Endothelial cell of umbilical vein (primary cell): ENCODE results near the gene LUZP2. TPM values are rescaled to one million over a fixed set of nuclear protein-coding genes. Genes with fewer than 3 reads are reported as not detected.

Experiments used
- BruUV-seq: library from RNA; stranded (reverse); fragments of 400-500 nt; replicated peaks from 2 replicates; lab custom pipeline; 2021; lab: Mats Ljungman, UMichigan
- CTCF ChIA-PET: fragments of 300-600, 350-600 bp; sonication (Branson Sonifier 250); formaldehyde crosslinking; loops from one replicate; lab custom pipeline; 2021; ENCODE audit warnings: antibody characterized with exemption, inconsistent platforms; lab: Charles Lee
- POLR2A ChIA-PET: fragments of 300-600, 350-600 bp; sonication (Branson Sonifier 250); formaldehyde crosslinking; loops from one replicate; lab custom pipeline; 2021; ENCODE audit warnings: antibody characterized with exemption, inconsistent platforms; lab: Charles Lee
- DNase-seq: peaks from one replicate; pipeline ENCODE4 v3.0.0-alpha.2; 2011; ENCODE audit warnings: low read depth, low spot score
- FAIRE-seq: peaks from 2 replicates; lab custom pipeline; 2011; peaks lifted over from hg19 to GRCh38; lab: Jason Lieb, UNC
- H2AFZ ChIP-seq: 2 replicates; pipeline ENCODE4 v1.6.0; 2012; ENCODE audit warnings: low read depth, low read length, control low read depth, inconsistent platforms
- H3K27ac ChIP-seq: 2 replicates; pipeline ENCODE4 v1.5.1; 2011; ENCODE audit warnings: low read depth, mild to moderate bottlenecking, control low read depth, low read length, moderate library complexity; ENCODE audit not compliant: insufficient read depth
- H3K27me3 ChIP-seq, 2 experiments: 2 replicates each; pipeline versions ENCODE4 v1.6.0 to v1.6.1; 2011; ENCODE audit warnings: low read length in 2 of 2, mixed read lengths in 1 of 2; ENCODE audit not compliant: control insufficient read depth in 2 of 2, insufficient read depth in 2 of 2
- H3K36me3 ChIP-seq, 2 experiments: 2 replicates in 1 of 2; 3 replicates in 1 of 2; pipeline ENCODE4 v1.5.1; 2011; ENCODE audit warnings: low read length in 2 of 2, mild to moderate bottlenecking in 1 of 2, moderate library complexity in 1 of 2; ENCODE audit not compliant: control insufficient read depth in 2 of 2, insufficient read depth in 2 of 2; ENCODE audit errors: extremely low read depth in 1 of 2
- H3K4me1 ChIP-seq: 3 replicates; pipeline ENCODE4 v1.5.1; 2011; ENCODE audit warnings: mild to moderate bottlenecking, low read length; ENCODE audit not compliant: control insufficient read depth, insufficient read depth; ENCODE audit errors: extremely low read depth
- H3K4me2 ChIP-seq: 2 replicates; pipeline ENCODE4 v1.6.1; 2011; ENCODE audit warnings: low read length, control low read depth, mixed read lengths; ENCODE audit not compliant: insufficient read depth
- H3K4me3 ChIP-seq, 3 experiments: fragments of 200-600 bp in 1 of 3; sonication (generic), shearing (Covaris generic) in 1 of 3; replicated peaks in 1 of 3; 2 replicates each; pipeline ENCODE4 v1.5.1; 2011 to 2016; ENCODE audit warnings: control low read depth in 3 of 3, low read length in 3 of 3, mild to moderate bottlenecking in 2 of 3, inconsistent platforms in 1 of 3, low read depth in 1 of 3, moderate library complexity in 1 of 3; ENCODE audit not compliant: insufficient read depth in 1 of 3
- H3K79me2 ChIP-seq: 2 replicates; pipeline ENCODE4 v1.6.0; 2012; ENCODE audit warnings: low read length, inconsistent platforms; ENCODE audit not compliant: control insufficient read depth, insufficient read depth
- H3K9ac ChIP-seq: replicated peaks from 2 replicates; pipeline ENCODE3; 2011; ENCODE audit warnings: low read length, control low read depth; ENCODE audit not compliant: insufficient read depth; ENCODE audit errors: extremely low read depth
- H3K9me1 ChIP-seq: replicated peaks from 3 replicates; pipeline ENCODE4 v1.6.0; 2011; ENCODE audit warnings: mild to moderate bottlenecking, low read length; ENCODE audit not compliant: control insufficient read depth, insufficient read depth; ENCODE audit errors: extremely low read depth
- H3K9me3 ChIP-seq: replicated peaks from 2 replicates; pipeline ENCODE4 v1.5.1; 2012; ENCODE audit warnings: low read length, inconsistent platforms; ENCODE audit not compliant: control insufficient read depth, insufficient read depth
- H4K20me1 ChIP-seq: replicated peaks from 2 replicates; pipeline ENCODE3; 2011; ENCODE audit warnings: mild to moderate bottlenecking, low read length; ENCODE audit not compliant: control insufficient read depth, insufficient read depth; ENCODE audit errors: extremely low read depth
- CTCF ChIP-seq, 2 donors: IDR thresholded peaks; 1 replicate in 1 of 2; 2 replicates in 1 of 2; pipeline ENCODE4 v1.5.1; 2011; ENCODE audit warnings: low read length in 2 of 2, mild to moderate bottlenecking in 2 of 2, moderate library complexity in 2 of 2, control low read depth in 1 of 2, inconsistent platforms in 1 of 2, low read depth in 1 of 2; ENCODE audit not compliant: insufficient read depth in 1 of 2; ENCODE audit errors: extremely low read depth in 1 of 2
- EZH2 ChIP-seq: IDR thresholded peaks from 2 replicates; pipeline ENCODE4 v1.6.1; 2012; ENCODE audit warnings: borderline replicate concordance, low read depth, mild to moderate bottlenecking, moderate library complexity, low read length, inconsistent platforms; ENCODE audit not compliant: severe bottlenecking
- FOS ChIP-seq: IDR thresholded peaks from 2 replicates; pipeline ENCODE4 v1.6.1; 2011; ENCODE audit warnings: mild to moderate bottlenecking, low read length, moderate library complexity, borderline replicate concordance; ENCODE audit not compliant: insufficient read depth
- GATA2 ChIP-seq: IDR thresholded peaks from 2 replicates; pipeline ENCODE4 v1.7.0; 2011; ENCODE audit warnings: low read depth, mild to moderate bottlenecking, moderate library complexity, mixed read lengths, low read length; ENCODE audit not compliant: insufficient read length, insufficient read depth
- JUN ChIP-seq: IDR thresholded peaks from 2 replicates; pipeline ENCODE4 v1.6.1; 2011; ENCODE audit warnings: borderline replicate concordance, low read depth; ENCODE audit not compliant: insufficient read length, insufficient read depth
- MAX ChIP-seq: IDR thresholded peaks from 2 replicates; pipeline ENCODE4 v1.6.1; 2011; ENCODE audit not compliant: insufficient read depth, insufficient read length
- MYC ChIP-seq: IDR thresholded peaks from one replicate; pipeline ENCODE4 v1.6.1; 2011; ENCODE audit warnings: mild to moderate bottlenecking, low read depth, low read length
- POLR2A ChIP-seq: IDR thresholded peaks from 2 replicates; pipeline ENCODE4 v1.6.1; 2012; ENCODE audit warnings: low read depth, mild to moderate bottlenecking, control low read depth, low read length
- POLR2AphosphoS5 ChIP-seq: IDR thresholded peaks from 2 replicates; pipeline ENCODE4 v1.6.1; 2012; ENCODE audit warnings: low read depth, mild to moderate bottlenecking, control low read depth, low read length, moderate library complexity; ENCODE audit not compliant: insufficient read depth
- dilution Hi-C: fragments of 300-500 bp; cut with MboI; formaldehyde crosslinking; loops from one replicate; pipeline ENCODE4 v1.15.0; 2019; ENCODE audit warnings: low sequenced_read_pairs; ENCODE audit not compliant: extremely low pct_ligation_motif_present
- intact Hi-C: fragments of 100-400 bp; cut with micrococcal nuclease; formaldehyde crosslinking; loops from one replicate; pipeline ENCODE4 v1.10.0; 2022
- polyA plus RNA-seq, 4 experiments: library from polyadenylated mRNA; depleted of rRNA in 3 of 4; stranded (reverse) in 3 of 4; unstranded in 1 of 4; fragments of >200 nt; gene quantifications; 2 replicates each; pipeline versions ENCODE4 v1.2.1 to v1.2.3, GENCODE V29; 2011 to 2012; ENCODE audit warnings: missing spikeins in 1 of 4
- total RNA-seq: library from RNA; stranded (reverse); gene quantifications from 2 replicates; pipeline ENCODE4 v1.2.3, GENCODE V29; 2021

Gene LUZP2
- total and polyA plus RNA-seq, 2 donors (not counting 3 experiments of a cell fraction or from before 2014, with no cell fraction given), result 0.07 TPM; not detected in 1

- CTCF ChIA-PET, result no interaction called here
- no TSS peak for BruUV-seq
- no peak for FAIRE-seq
- intact Hi-C loops, result no loop called here
- no peak overlapping the region for H2AFZ ChIP-seq
- TF ChIP-seq CTCF (IDR thresholded peaks at IDR 0.05; ENCODE audit: extremely low read depth in 1 of 2, insufficient read depth in 1 of 2, low read depth in 1 of 2, low read length in 2 of 2) (no peak), MYC (no peak), POLR2A (no peak), POLR2AphosphoS5 (no peak), GATA2 (no peak), JUN (no peak), EZH2 (no peak), FOS (no peak), MAX (no peak)
- no peak overlapping the region for H3K27ac ChIP-seq
- dilution Hi-C loops, result no loop called here
- no peak overlapping the region for H3K4me2 ChIP-seq
- no peak overlapping the region for H3K9ac ChIP-seq
- no peaks in the 10 kb centered on the region for H3K27me3 ChIP-seq
- no peak for DNase-seq
- no peaks in the 10 kb centered on the region for H3K9me3 ChIP-seq
- H3K36me3 ChIP-seq, result no peaks in the 10 kb centered on the region
- no peaks in the 10 kb centered on the region for H4K20me1 ChIP-seq
- POLR2A ChIA-PET, result no interaction called here
- no peaks in the 10 kb centered on the region for H3K9me1 ChIP-seq
- no peak overlapping the region for H3K4me3 ChIP-seq
- no peaks in the 10 kb centered on the region for H3K79me2 ChIP-seq
- H3K4me1 ChIP-seq, result no peaks in the 10 kb centered on the region
Observed at GRCh38 chr11:24653901-24654300, 157.0 kb downstream of the LUZP2 start.
